ENCODE data around the gene KLHL29. TPM values are rescaled to one million over a fixed set of nuclear protein-coding genes. Genes with fewer than 3 reads are reported as not detected.

The KLHL29 gene
- total and polyA plus RNA-seq, 9 donors = 3.0 to 6.6 (median 3.9) TPM

- intact Hi-C loops (cut with DNase I) = no loop called here
- no peaks in the 10 kb centered on the region for H3K9me3 ChIP-seq
- H3K27me3 ChIP-seq = no peaks in the 10 kb centered on the region
- H3K4me1 ChIP-seq (ENCODE audit: insufficient read depth) = peaks cover 22% of the 10 kb centered on the region
- H3K36me3 ChIP-seq = no peaks in the 10 kb centered on the region
- 30 to 41% (median 32%) methylated on average over 19 of the region's 19 CpGs for WGBS, 3 donors
- DNase-seq = peak in 4 of 5 donors; percentile 39 to 69 (median 59)
- TF ChIP-seq CTCF (IDR thresholded peaks at IDR 0.05) (no peak), EP300 (IDR thresholded peaks at IDR 0.05) (no peak), POLR2A (IDR thresholded peaks at IDR 0.05) (no peak)
- no peak overlapping the region for H3K4me3 ChIP-seq
- H3K27ac ChIP-seq = peak overlapping the region; percentile 2 to 87
Observed at GRCh38 chr2:23524261-23524706, 139.3 kb downstream of the KLHL29 start.

GRCh38 chr2:23525137-23525765 is 140.3 kb downstream of the KLHL29 start:
- 73 to 77% (median 74%) methylated on average over 16 of the region's 16 CpGs for WGBS, 3 donors
- Histone ChIP-seq H3K9me3 (no peaks in the 10 kb centered on the region), H3K36me3 (no peaks in the 10 kb centered on the region), H3K4me3 (no peak overlapping the region), H3K4me1 (ENCODE audit: insufficient read depth) (peaks cover 18% of the 10 kb centered on the region), H3K27me3 (no peaks in the 10 kb centered on the region), H3K27ac (peak overlapping the region in 1 of 2 donors; percentile 87)
- intact Hi-C loops (cut with DNase I) = no loop called here
- DNase-seq = no peak
- TF ChIP-seq POLR2A (IDR thresholded peaks at IDR 0.05) (no peak), EP300 (IDR thresholded peaks at IDR 0.05) (no peak), CTCF (IDR thresholded peaks at IDR 0.05) (no peak)

GRCh38 chr2:23526114-23526513 is 141.1 kb downstream of the KLHL29 start:
- Histone ChIP-seq H3K27me3 (no peaks in the 10 kb centered on the region), H3K4me3 (no peak overlapping the region), H3K27ac (no peak overlapping the region), H3K36me3 (no peaks in the 10 kb centered on the region), H3K4me1 (ENCODE audit: insufficient read depth) (peaks cover 17% of the 10 kb centered on the region), H3K9me3 (no peaks in the 10 kb centered on the region)
- TF ChIP-seq EP300 (IDR thresholded peaks at IDR 0.05) (no peak), POLR2A (IDR thresholded peaks at IDR 0.05) (no peak), CTCF (IDR thresholded peaks at IDR 0.05) (no peak)
- WGBS, 3 donors = 89 to 95% (median 90%) methylated on average over 19 of the region's 19 CpGs
- intact Hi-C loops (cut with DNase I) = no loop called here
- no peak for DNase-seq

- intact Hi-C loops (cut with DNase I) = no loop called here
- Histone ChIP-seq H3K9me3 (no peaks in the 10 kb centered on the region), H3K27ac (no peak overlapping the region), H3K27me3 (no peaks in the 10 kb centered on the region), H3K36me3 (no peaks in the 10 kb centered on the region), H3K4me1 (ENCODE audit: insufficient read depth) (peaks cover 21% of the 10 kb centered on the region), H3K4me3 (no peak overlapping the region)
- TF ChIP-seq POLR2A (IDR thresholded peaks at IDR 0.05) (no peak), CTCF (IDR thresholded peaks at IDR 0.05) (no peak), EP300 (IDR thresholded peaks at IDR 0.05) (no peak)
- no peak for DNase-seq
- 90 to 96% (median 94%) methylated on average over 25 of the region's 25 CpGs for WGBS, 3 donors
Observed at GRCh38 chr2:23526835-23527790, 142.1 kb downstream of the KLHL29 start.

All from ovary (tissue), 9 donors.